ENCODE results near the gene RNF212. TPM values are rescaled to one million over a fixed set of nuclear protein-coding genes. Genes with fewer than 3 reads are reported as not detected.

Gene RNF212
- total and polyA plus RNA-seq, 2 of the 13 experiments (the other 11 are each of a cell fraction or from before 2014, with no cell fraction given), result not detected

GRCh38 chr4:1027915-1028238, 85.5 kb downstream of the RNF212 start (continued):
- TF ChIP-seq HNF1A (IDR thresholded peaks at IDR 0.05; ENCODE audit: low read depth), result no peak
- TF ChIP-seq HNF1A (CRISPR knock-in tag; IDR thresholded peaks at IDR 0.05; ENCODE audit: borderline replicate concordance), result no peak
- peak; percentile 74; the same call in 1 of the 2 replicates for TF ChIP-seq ZNF724P (CRISPR knock-in tag; IDR thresholded peaks at IDR 0.05; ENCODE audit: borderline replicate concordance)
- TF ChIP-seq TIGD3 (CRISPR knock-in tag; IDR thresholded peaks at IDR 0.05; ENCODE audit: borderline replicate concordance), result no peak
- no peak for TF ChIP-seq CSRNP2 (CRISPR knock-in tag; conservative IDR thresholded peaks at IDR 0.05; ENCODE audit: low read depth)
- TF ChIP-seq SETDB1 (CRISPR knock-in tag; IDR thresholded peaks at IDR 0.05; ENCODE audit: borderline replicate concordance), result no peak
- TF ChIP-seq JUNB (CRISPR knock-in tag; IDR thresholded peaks at IDR 0.05; ENCODE audit: borderline replicate concordance), result no peak
- TF ChIP-seq ZNF580 (CRISPR knock-in tag; IDR thresholded peaks at IDR 0.05; ENCODE audit: borderline replicate concordance, low read depth), result no peak
- no peak for TF ChIP-seq DRAP1 (CRISPR knock-in tag; IDR thresholded peaks at IDR 0.05)
- no peak for TF ChIP-seq PHF5A (CRISPR knock-in tag; IDR thresholded peaks at IDR 0.05; ENCODE audit: low read depth, unreplicated experiment)
- no peak for TF ChIP-seq ZNF660 (CRISPR knock-in tag; IDR thresholded peaks at IDR 0.05; ENCODE audit: borderline replicate concordance, low read depth)
- TF ChIP-seq ZKSCAN8 (CRISPR knock-in tag; IDR thresholded peaks at IDR 0.05; ENCODE audit: borderline replicate concordance), result no peak
- TF ChIP-seq HINFP (CRISPR knock-in tag; IDR thresholded peaks at IDR 0.05; ENCODE audit: low read depth), result no peak
- TF ChIP-seq CBX5 (CRISPR knock-in tag; IDR thresholded peaks at IDR 0.05; ENCODE audit: borderline replicate concordance), result no peak
- TF ChIP-seq ZFP62 (CRISPR knock-in tag; IDR thresholded peaks at IDR 0.05), result no peak
- TF ChIP-seq ZNF782 (CRISPR knock-in tag; IDR thresholded peaks at IDR 0.05; ENCODE audit: borderline replicate concordance), result no peak
- no peak for TF ChIP-seq THAP7 (CRISPR knock-in tag; IDR thresholded peaks at IDR 0.05)
- no peak for TF ChIP-seq GPN1 (CRISPR knock-in tag; IDR thresholded peaks at IDR 0.05; ENCODE audit: borderline replicate concordance)
- no peak for TF ChIP-seq MATR3 (CRISPR knock-in tag; IDR thresholded peaks at IDR 0.05)
- 0 out of 2 replicates have a peak, but pooled peaks have one; percentile 35 for TF ChIP-seq CCDC6 (CRISPR knock-in tag; IDR thresholded peaks at IDR 0.05)
- no peak for TF ChIP-seq ZNF263 (CRISPR knock-in tag; IDR thresholded peaks at IDR 0.05)

Data from HepG2 (cell line).